ENCODE results near the gene C3orf62. TPM values are rescaled to one million over a fixed set of nuclear protein-coding genes. Genes with fewer than 3 reads are reported as not detected.
"Not testable (repeated sequence)": the region's sequence is repeated elsewhere in the genome, so short reads cannot be mapped to it uniquely, and the experiment has no call there.

Gene C3orf62
- total RNA-seq, 1 donor from 2014 or later = 7.5 TPM

GRCh38 chr3:49253512-49253911, 23.5 kb downstream of the C3orf62 start:
- Mint-ChIP-seq H3K9me3 (ENCODE audit: unreplicated experiment) (peaks cover 1% of the 10 kb centered on the region), H3K4me1 (ENCODE audit: low read depth, unreplicated experiment) (peaks cover 3% of the 10 kb centered on the region), H3K27ac (ENCODE audit: unreplicated experiment) (no peak overlapping the region), H3K36me3 (ENCODE audit: unreplicated experiment) (no peaks in the 10 kb centered on the region), H3K4me3 (ENCODE audit: unreplicated experiment) (no peak overlapping the region), H3K27me3 (ENCODE audit: unreplicated experiment) (peaks cover 3% of the 10 kb centered on the region)
- no peak for DNase-seq
- TF ChIP-seq CTCF (IDR thresholded peaks at IDR 0.05; ENCODE audit: partially characterized antibody, unreplicated experiment) = no peak

GRCh38 chr3:49248840-49249227, 28.2 kb downstream of the C3orf62 start:
- H3K27me3 Mint-ChIP-seq (ENCODE audit: unreplicated experiment) = peaks cover 2% of the 10 kb centered on the region
- no peaks in the 10 kb centered on the region for H3K36me3 Mint-ChIP-seq (ENCODE audit: unreplicated experiment)
- TF ChIP-seq CTCF (IDR thresholded peaks at IDR 0.05; ENCODE audit: partially characterized antibody, unreplicated experiment) = no peak
- peaks cover 1% of the 10 kb centered on the region for H3K9me3 Mint-ChIP-seq (ENCODE audit: unreplicated experiment)
- no peak overlapping the region for H3K27ac Mint-ChIP-seq (ENCODE audit: unreplicated experiment)
- no peak for DNase-seq
- H3K4me1 Mint-ChIP-seq (ENCODE audit: low read depth, unreplicated experiment) = peaks cover 3% of the 10 kb centered on the region
- H3K4me3 Mint-ChIP-seq (ENCODE audit: unreplicated experiment) = no peak overlapping the region

DNA sequence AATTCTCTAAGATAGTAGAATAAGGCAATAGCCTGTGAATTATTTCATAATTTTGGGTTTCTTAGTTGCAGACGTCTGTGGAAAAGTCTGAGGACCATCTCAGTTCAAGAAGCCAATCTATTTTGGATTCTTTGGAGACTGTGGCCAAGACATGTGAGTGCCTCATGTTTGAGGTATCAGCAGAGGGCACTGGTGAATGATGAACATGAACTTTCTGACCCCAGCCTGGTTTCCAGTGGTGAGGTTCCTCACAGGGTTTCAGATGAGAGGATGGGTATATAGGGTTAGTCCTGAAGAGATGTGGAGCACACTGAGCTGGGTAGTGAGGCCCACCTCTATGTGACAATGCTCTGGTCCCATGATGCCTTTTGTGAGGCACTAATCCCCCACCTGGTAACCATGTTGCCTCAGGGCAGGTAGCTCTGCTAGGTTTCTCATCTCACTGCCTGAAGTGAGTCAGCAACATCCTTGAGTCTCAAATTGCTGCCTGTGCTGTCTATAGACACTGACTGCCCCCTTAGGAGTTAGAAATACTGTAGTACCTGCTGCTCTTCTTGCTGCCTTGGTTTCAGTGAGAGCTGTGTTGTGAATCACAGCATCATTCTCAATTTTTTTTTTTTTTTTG, 32.3 kb downstream of the C3orf62 start:
- TF ChIP-seq CTCF (IDR thresholded peaks at IDR 0.05; ENCODE audit: partially characterized antibody, unreplicated experiment) = no peak
- H3K9me3 Mint-ChIP-seq (ENCODE audit: unreplicated experiment) = peaks cover 2% of the 10 kb centered on the region
- no peaks in the 10 kb centered on the region for H3K4me1 Mint-ChIP-seq (ENCODE audit: low read depth, unreplicated experiment)
- H3K27me3 Mint-ChIP-seq (ENCODE audit: unreplicated experiment) = no peaks in the 10 kb centered on the region
- H3K27ac Mint-ChIP-seq (ENCODE audit: unreplicated experiment) = no peak overlapping the region
- no peak for DNase-seq
- H3K4me3 Mint-ChIP-seq (ENCODE audit: unreplicated experiment) = no peak overlapping the region
- H3K36me3 Mint-ChIP-seq (ENCODE audit: unreplicated experiment) = no peaks in the 10 kb centered on the region

- H3K4me1 Mint-ChIP-seq (ENCODE audit: low read depth, unreplicated experiment); H3K9me3 Mint-ChIP-seq (ENCODE audit: unreplicated experiment); DNase-seq; H3K36me3 Mint-ChIP-seq (ENCODE audit: unreplicated experiment); H3K27ac Mint-ChIP-seq (ENCODE audit: unreplicated experiment); H3K27me3 Mint-ChIP-seq (ENCODE audit: unreplicated experiment); H3K4me3 Mint-ChIP-seq (ENCODE audit: unreplicated experiment): not testable (repeated sequence)
Measured at GRCh38 chr3:49240091-49240490, 36.9 kb downstream of the C3orf62 start.

GRCh38 chr3:49238274-49239127, 38.5 kb downstream of the C3orf62 start:
- TF ChIP-seq CTCF (IDR thresholded peaks at IDR 0.05; ENCODE audit: partially characterized antibody, unreplicated experiment) = no peak
- no peak for DNase-seq
- peaks cover 10% of the 10 kb centered on the region for H3K9me3 Mint-ChIP-seq (ENCODE audit: unreplicated experiment)
- peaks cover 3% of the 10 kb centered on the region for H3K36me3 Mint-ChIP-seq (ENCODE audit: unreplicated experiment)
- no peak overlapping the region for H3K27ac Mint-ChIP-seq (ENCODE audit: unreplicated experiment)
- H3K4me3 Mint-ChIP-seq (ENCODE audit: unreplicated experiment) = no peak overlapping the region
- no peaks in the 10 kb centered on the region for H3K4me1 Mint-ChIP-seq (ENCODE audit: low read depth, unreplicated experiment)
- peaks cover 2% of the 10 kb centered on the region for H3K27me3 Mint-ChIP-seq (ENCODE audit: unreplicated experiment)

Measured in glutamatergic neuron (in vitro differentiated cells).